HG03442 (cell line): Measurements from ENCODE around the gene RTN4RL2.
A peak's percentile ranks its signal among the peaks of the same experiment; 100 is the strongest.

ENCODE experiments used
- ATAC-seq: cut with Tn5 transposase; IDR thresholded peaks from one replicate; pipeline ENCODE4 v1.9.1; 2021; ENCODE audit warnings: mild to moderate bottlenecking, moderate library complexity; ENCODE audit not compliant: unreplicated experiment

RTN4RL2 gene

DNA sequence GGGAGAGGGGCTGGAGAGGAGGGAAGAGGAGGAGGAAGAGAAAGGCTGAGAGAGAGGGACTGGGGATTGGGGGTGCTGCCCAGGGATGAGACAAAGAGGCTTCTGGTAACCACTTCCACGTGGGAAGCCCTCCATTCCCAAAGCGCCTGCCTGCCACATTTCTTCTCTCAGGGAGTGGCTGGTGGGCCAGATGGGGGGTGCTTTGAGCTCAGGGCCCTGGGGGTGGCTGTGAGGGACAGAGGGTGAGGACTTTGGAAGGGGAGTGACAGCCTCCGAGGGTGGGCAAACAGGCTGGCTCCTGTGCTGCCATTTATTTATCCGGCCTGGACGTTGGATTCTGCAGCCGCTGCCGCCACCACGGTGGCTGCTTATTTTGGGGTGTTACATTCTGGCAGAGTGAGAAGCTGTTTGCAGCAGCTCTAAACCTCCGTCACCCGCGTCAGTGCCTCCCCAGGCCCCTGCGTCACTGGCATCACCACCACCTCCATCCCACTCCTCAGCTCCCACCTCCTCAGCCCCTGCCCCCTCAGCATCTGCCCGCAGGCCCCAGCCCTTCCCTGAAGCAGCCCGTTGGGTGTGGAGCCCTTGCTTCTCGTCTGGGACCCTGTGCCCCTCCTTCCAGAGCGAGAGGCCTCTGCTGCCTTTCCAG, 1.6 kb downstream of the RTN4RL2 start:
- no peak for ATAC-seq

GRCh38 chr11:57462597-57462996, 2.3 kb downstream of the RTN4RL2 start:
- ATAC-seq, result no peak

GRCh38 chr11:57463671-57464538, 3.6 kb downstream of the RTN4RL2 start:
- no peak for ATAC-seq

GRCh38 chr11:57464539-57465181, 4.3 kb downstream of the RTN4RL2 start:
- no peak for ATAC-seq

- ATAC-seq, result no peak
These were observed 6.4 kb downstream of the RTN4RL2 start for GRCh38 chr11:57466680-57467079.

- ATAC-seq, result no peak
These were observed 7.3 kb downstream of the RTN4RL2 start for GRCh38 chr11:57467508-57468157.

GRCh38 chr11:57468276-57468675, 7.9 kb downstream of the RTN4RL2 start:
- no peak for ATAC-seq

- no peak for ATAC-seq
These were observed 8.9 kb downstream of the RTN4RL2 start for GRCh38 chr11:57469268-57469667.

DNA sequence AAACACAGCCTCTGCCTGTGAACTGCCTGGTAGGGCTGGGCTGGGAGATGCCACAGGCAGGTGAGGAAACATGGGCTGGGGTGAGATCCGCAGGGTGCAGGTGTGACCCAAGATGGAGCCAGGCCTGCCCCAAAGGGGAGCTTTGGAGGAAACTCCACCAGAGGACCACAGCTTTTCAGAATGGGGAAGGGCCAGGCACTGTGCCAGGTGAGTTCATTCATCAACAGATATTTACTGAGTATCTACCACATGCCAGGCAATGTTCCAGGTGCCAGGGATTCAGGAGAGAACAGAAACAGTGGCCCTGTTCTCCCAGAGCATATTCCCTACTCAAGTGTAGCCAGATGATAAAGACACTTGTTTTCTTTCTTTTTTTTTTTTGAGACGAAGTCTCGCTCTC, 11.2 kb downstream of the RTN4RL2 start:
- no peak for ATAC-seq

- ATAC-seq, result no peak
These were observed 13.0 kb downstream of the RTN4RL2 start for GRCh38 chr11:57473285-57473841.

GRCh38 chr11:57474017-57474802, 13.9 kb downstream of the RTN4RL2 start:
- no peak for ATAC-seq

DNA sequence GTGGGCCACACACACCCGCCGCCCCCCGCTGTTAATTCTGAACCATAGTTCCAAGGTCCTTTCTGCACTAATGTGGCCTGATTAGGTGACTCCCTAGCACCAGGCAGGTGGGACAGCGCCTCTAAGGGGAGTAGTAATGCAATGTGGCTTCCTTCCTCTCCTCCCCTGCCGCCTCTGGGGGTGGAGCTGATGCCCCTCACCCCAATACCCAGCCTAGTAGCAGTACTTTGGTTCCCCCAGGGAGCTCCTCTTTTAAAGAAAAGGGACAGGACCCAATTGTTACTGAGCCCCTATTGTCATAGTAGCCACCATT, 14.4 kb downstream of the RTN4RL2 start:
- no peak for ATAC-seq

DNA sequence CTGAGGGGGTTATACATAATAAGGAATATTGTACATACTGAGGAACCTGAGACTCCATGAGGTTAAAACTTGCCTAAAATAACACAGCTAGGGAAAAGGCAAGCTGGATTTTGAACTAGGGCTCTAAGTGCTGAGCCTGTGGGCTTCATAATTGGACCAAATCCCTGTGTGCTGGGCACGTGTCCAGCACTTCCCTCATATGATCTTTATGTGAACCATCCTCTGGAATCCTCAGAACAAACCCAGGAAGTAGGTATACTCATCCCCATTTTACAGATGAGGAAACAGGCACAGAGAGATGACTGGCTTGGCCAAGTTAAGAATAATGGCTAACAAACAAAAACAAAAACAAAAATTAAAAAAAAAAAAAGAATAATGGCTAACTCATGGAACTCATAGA, 14.9 kb downstream of the RTN4RL2 start:
- ATAC-seq, result no peak

GRCh38 chr11:57475671-57476046, 15.3 kb downstream of the RTN4RL2 start:
- no peak for ATAC-seq

- peak; percentile 26 for ATAC-seq
These were observed 15.9 kb downstream of the RTN4RL2 start for GRCh38 chr11:57476047-57476756.

GRCh38 chr11:57476757-57477506, 16.6 kb downstream of the RTN4RL2 start:
- peak; percentile 47 for ATAC-seq

DNA sequence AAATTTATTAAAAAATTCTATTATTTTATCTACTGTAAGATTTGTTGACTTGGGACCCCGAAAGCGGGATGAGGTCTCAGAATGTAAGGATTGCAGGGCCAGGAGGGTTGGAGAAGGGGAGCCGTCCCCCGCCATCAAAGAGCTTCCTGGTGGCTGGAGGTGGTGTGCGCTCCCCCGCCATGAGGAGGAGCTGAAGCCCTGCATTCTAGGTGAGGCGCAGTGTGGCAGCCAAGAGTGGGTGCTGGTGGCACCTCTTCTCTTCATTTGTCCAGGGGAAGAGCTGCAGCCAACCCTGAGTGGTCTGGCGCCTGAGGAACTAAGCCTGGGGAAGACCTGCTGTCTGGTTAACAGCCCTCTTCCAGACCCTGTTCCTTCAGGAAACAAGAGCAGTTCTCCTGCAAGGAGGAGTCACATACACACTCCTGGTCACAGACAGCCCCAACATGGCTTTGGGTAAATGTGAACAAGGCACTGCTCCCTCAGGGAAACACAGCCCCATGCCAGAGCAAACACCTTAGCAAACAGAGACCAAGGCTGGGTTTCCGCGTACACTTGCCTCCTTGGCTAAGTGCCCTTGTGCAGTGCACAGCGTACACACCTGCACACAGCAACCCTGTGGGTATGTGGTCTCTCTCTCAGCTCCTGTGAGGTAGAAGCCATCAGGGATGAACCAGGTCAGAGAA, 17.3 kb downstream of the RTN4RL2 start:
- ATAC-seq, result no peak

DNA sequence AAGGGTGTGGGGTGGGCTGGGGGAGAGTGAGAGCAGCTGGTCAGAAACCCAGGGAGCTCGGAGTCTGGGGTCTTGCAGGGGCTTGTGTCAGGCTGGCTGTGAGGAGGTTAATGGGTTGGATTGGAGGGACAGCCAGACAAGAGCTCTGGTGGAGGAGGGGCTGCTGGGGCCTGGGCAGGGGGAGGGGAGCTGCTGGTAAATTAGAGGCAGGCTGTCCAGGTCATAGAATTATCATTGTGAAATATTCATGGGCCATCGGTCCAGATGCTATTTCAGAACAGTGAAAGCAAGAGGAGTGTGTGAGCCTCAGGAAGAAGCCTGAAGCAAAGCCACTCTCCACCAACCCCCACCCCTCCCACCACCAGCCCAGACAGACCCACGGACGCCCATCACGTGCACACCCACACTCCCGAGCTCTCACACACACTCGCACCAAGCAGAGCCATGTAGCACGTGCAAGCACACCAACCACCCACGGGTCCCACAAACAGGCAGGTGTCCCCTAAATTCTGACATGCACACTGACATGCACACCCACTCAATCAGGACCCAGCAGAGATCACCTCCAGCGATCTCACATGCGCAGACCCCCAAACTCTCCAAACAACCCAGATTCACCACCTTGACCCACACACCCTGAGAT, 18.8 kb downstream of the RTN4RL2 start:
- no peak for ATAC-seq
